ENCODE measurements around the gene PIK3R5.

- TF ChIP-seq EZH2phosphoT487 (IDR thresholded peaks at IDR 0.05; ENCODE audit: borderline replicate concordance, low read length), result no peak
- TF ChIP-seq, protein P1, sequence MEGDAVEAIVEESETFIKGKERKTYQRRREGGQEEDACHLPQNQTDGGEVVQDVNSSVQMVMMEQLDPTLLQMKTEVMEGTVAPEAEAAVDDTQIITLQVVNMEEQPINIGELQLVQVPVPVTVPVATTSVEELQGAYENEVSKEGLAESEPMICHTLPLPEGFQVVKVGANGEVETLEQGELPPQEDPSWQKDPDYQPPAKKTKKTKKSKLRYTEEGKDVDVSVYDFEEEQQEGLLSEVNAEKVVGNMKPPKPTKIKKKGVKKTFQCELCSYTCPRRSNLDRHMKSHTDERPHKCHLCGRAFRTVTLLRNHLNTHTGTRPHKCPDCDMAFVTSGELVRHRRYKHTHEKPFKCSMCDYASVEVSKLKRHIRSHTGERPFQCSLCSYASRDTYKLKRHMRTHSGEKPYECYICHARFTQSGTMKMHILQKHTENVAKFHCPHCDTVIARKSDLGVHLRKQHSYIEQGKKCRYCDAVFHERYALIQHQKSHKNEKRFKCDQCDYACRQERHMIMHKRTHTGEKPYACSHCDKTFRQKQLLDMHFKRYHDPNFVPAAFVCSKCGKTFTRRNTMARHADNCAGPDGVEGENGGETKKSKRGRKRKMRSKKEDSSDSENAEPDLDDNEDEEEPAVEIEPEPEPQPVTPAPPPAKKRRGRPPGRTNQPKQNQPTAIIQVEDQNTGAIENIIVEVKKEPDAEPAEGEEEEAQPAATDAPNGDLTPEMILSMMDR (IDR thresholded peaks at IDR 0.05; ENCODE audit: low read depth, low read length, poor library complexity, severe bottlenecking), result peak; percentile 9
Observed at GRCh38 chr17:8965394-8966168, at the start of gene PIK3R5.

All from DOHH2 (cell line).